Skeletal muscle satellite cell (primary cell): ENCODE data around the gene MPZL1.

Experiments used
- H3K27me3 ChIP-seq: 2 replicates; pipeline ENCODE4 v1.7.0; 2013; ENCODE audit warnings: low read length; ENCODE audit not compliant: control insufficient read depth, insufficient read depth
- H3K36me3 ChIP-seq: 2 replicates; pipeline ENCODE4 v1.7.0; 2013; ENCODE audit warnings: mild to moderate bottlenecking, control low read depth, low read length; ENCODE audit not compliant: insufficient read depth
- H3K4me1 ChIP-seq: 2 replicates; pipeline ENCODE4 v1.7.0; 2013; ENCODE audit warnings: low read length; ENCODE audit not compliant: control insufficient read depth, insufficient read depth
- H3K4me2 ChIP-seq: 2 replicates; pipeline ENCODE4 v1.7.0; 2013; ENCODE audit warnings: mild to moderate bottlenecking, low read length
- H3K4me3 ChIP-seq: 2 replicates; pipeline ENCODE4 v1.7.0; 2013; ENCODE audit warnings: low read length
- H3K9ac ChIP-seq: 2 replicates; pipeline ENCODE4 v1.7.0; 2013; ENCODE audit warnings: mild to moderate bottlenecking, low read depth, low read length, moderate library complexity
- H3K9me3 ChIP-seq: replicated peaks from 2 replicates; pipeline ENCODE4 v1.7.0; 2013; ENCODE audit warnings: mild to moderate bottlenecking, control low read depth, low read length

Gene MPZL1

GRCh38 chr1:167681451-167682098 lies 40.2 kb upstream of the MPZL1 start:
- no peak overlapping the region for H3K4me2 ChIP-seq

DNA sequence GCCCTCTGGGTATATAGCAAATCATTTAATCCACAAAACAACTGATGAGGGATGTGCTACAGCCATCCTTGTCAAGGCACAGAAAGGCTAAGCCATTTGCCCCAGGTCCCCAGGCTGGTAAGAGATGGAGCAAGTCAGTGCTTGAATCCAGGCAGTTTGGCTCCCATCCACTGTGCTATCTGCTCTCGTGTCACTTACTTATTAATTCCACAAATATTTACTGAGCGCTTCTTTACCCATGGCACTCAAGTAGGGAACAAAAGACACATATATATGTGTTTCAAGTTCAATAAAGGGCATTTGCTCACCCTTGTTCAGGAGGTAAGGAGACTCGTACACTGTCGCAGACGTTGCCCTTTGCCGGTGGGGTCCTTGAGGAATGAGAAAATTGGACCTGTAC lies 38.6 kb upstream of the MPZL1 start:
- Histone ChIP-seq H3K9me3 (no peaks in the 10 kb centered on the region), H3K4me2 (peak overlapping the region; percentile 55), H3K27me3 (no peaks in the 10 kb centered on the region), H3K9ac (no peak overlapping the region), H3K4me3 (no peak overlapping the region), H3K4me1 (peaks cover 19% of the 10 kb centered on the region), H3K36me3 (no peaks in the 10 kb centered on the region)

More at GRCh38 chr1:167681451-167682098, 40.2 kb upstream of the MPZL1 start:
- Histone ChIP-seq H3K27me3 (no peaks in the 10 kb centered on the region), H3K9ac (no peak overlapping the region), H3K9me3 (no peaks in the 10 kb centered on the region), H3K4me3 (no peak overlapping the region), H3K36me3 (no peaks in the 10 kb centered on the region), H3K4me1 (peaks cover 19% of the 10 kb centered on the region)

DNA sequence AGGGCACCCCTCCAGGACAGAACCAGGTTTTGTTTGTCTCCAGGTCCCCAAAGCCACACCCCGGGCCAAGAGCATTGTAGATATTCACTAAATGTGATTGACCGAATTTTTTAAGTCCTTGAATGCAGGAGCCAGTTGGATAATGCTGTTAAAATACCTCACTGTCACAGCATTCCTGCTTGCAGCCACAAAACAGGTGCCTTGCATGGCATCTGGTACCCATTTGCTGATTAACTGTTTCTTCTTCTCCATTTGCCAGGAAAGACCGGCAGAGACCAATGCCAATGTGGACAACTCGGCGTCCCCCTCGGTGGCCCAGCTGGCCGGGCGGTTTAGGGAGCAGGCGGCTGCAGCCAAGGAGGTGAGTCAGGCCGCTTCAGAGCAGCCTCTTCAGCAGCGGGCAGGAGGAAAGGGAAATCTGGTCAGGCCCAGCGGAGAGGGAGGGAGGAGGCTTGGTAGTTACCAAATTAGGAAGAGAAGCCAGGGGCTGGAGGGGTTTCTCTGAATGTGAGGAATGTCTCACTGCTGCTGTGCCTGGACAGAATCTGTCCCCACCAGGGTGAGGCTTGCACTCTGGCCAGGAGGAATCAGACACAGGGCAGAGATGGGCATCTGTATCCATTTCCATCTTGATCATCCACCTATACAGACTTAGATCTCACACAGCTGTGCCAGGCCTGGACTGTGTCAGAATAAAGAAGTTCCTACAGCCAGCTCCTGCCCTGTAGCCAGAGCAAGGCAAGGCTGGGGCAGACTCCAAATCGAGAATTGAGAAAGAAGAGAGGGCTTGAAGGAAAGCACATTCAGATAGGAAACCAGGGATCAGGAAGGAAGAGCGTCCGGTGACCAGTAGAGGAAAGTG lies 37.9 kb upstream of the MPZL1 start:
- Histone ChIP-seq H3K9ac (peak overlapping the region; percentile 17), H3K4me3 (no peak overlapping the region), H3K27me3 (no peaks in the 10 kb centered on the region), H3K4me2 (peak overlapping the region; percentile 55), H3K9me3 (no peaks in the 10 kb centered on the region), H3K4me1 (peaks cover 24% of the 10 kb centered on the region), H3K36me3 (no peaks in the 10 kb centered on the region)

GRCh38 chr1:167685844-167686243 lies 35.9 kb upstream of the MPZL1 start:
- no peaks in the 10 kb centered on the region for H3K36me3 ChIP-seq
- H3K27me3 ChIP-seq: no peaks in the 10 kb centered on the region
- H3K4me1 ChIP-seq: peaks cover 24% of the 10 kb centered on the region
- H3K9ac ChIP-seq: no peak overlapping the region
- H3K4me2 ChIP-seq: no peak overlapping the region
- H3K4me3 ChIP-seq: no peak overlapping the region
- no peaks in the 10 kb centered on the region for H3K9me3 ChIP-seq

DNA sequence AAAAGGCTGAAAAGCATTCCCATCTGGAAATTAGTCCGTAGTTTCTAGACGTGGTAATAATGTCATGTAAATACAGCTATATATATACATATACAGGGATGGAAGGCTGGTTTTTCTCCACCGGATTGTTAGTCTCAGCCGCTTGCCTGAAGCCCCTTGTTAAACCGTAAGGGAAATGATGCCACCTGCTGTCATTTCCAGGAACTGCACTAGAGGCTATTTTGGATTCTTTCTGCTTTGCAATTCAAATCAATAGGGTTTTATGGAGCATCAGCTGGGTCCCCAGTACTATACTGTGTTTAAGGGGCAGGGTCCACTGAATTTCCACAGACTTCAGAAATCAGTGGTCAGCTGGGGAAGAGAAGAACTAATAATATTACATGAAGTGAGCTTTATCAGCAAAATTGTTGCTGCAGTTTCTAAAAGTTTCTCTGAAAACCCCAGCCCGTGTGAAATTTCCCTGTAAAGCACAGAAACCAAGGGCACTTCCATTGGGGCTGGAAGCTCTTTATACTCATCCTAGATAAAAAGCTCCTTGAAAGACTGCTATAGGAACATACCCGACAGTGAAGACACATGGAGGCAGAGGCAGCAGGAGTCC lies 33.8 kb upstream of the MPZL1 start:
- H3K9ac ChIP-seq: no peak overlapping the region
- H3K4me1 ChIP-seq: peaks cover 19% of the 10 kb centered on the region
- H3K27me3 ChIP-seq: no peaks in the 10 kb centered on the region
- H3K36me3 ChIP-seq: no peaks in the 10 kb centered on the region
- H3K4me3 ChIP-seq: no peak overlapping the region
- no peaks in the 10 kb centered on the region for H3K9me3 ChIP-seq
- no peak overlapping the region for H3K4me2 ChIP-seq

DNA sequence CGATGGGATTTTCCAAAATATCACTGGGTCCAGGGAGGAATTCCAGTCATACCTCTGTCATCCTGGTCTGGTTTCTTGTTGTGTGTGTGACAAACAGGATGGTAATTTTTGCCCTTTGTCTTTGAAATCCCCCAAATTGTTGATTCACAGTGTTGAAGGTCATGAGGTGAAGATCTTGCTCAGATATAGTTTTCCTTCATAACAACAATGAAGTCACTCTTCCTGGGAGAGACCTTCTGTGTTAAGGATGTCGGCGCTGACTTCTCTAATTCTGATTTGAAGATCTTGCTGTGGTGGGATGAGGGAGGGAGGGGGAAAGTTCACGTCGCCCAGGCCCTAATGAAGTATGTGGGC lies 32.2 kb upstream of the MPZL1 start:
- H3K9ac ChIP-seq: no peak overlapping the region
- H3K4me2 ChIP-seq: no peak overlapping the region
- no peak overlapping the region for H3K4me3 ChIP-seq
- H3K4me1 ChIP-seq: peaks cover 5% of the 10 kb centered on the region
- no peaks in the 10 kb centered on the region for H3K27me3 ChIP-seq
- H3K9me3 ChIP-seq: no peaks in the 10 kb centered on the region
- H3K36me3 ChIP-seq: no peaks in the 10 kb centered on the region

- H3K27me3 ChIP-seq: no peaks in the 10 kb centered on the region
- H3K4me3 ChIP-seq: no peak overlapping the region
- H3K9me3 ChIP-seq: no peaks in the 10 kb centered on the region
- peaks cover 5% of the 10 kb centered on the region for H3K4me1 ChIP-seq
- no peak overlapping the region for H3K4me2 ChIP-seq
- H3K9ac ChIP-seq: no peak overlapping the region
- H3K36me3 ChIP-seq: no peaks in the 10 kb centered on the region
Observed at GRCh38 chr1:167690053-167690452, 31.7 kb upstream of the MPZL1 start.

GRCh38 chr1:167693425-167694045 lies 28.2 kb upstream of the MPZL1 start:
- Histone ChIP-seq H3K36me3 (no peaks in the 10 kb centered on the region), H3K9ac (no peak overlapping the region), H3K9me3 (no peaks in the 10 kb centered on the region), H3K4me3 (no peak overlapping the region), H3K27me3 (no peaks in the 10 kb centered on the region), H3K4me1 (peaks cover 3% of the 10 kb centered on the region), H3K4me2 (no peak overlapping the region)

GRCh38 chr1:167694691-167695090 lies 27.1 kb upstream of the MPZL1 start:
- H3K4me2 ChIP-seq: no peak overlapping the region
- no peaks in the 10 kb centered on the region for H3K4me1 ChIP-seq
- no peaks in the 10 kb centered on the region for H3K36me3 ChIP-seq

GRCh38 chr1:167695147-167695546 lies 26.6 kb upstream of the MPZL1 start:
- Histone ChIP-seq H3K27me3 (no peaks in the 10 kb centered on the region), H3K4me3 (no peak overlapping the region), H3K4me1 (no peaks in the 10 kb centered on the region), H3K9ac (no peak overlapping the region), H3K36me3 (no peaks in the 10 kb centered on the region), H3K4me2 (no peak overlapping the region), H3K9me3 (no peaks in the 10 kb centered on the region)

More at GRCh38 chr1:167694691-167695090, 27.1 kb upstream of the MPZL1 start:
- H3K9me3 ChIP-seq: no peaks in the 10 kb centered on the region
- H3K4me3 ChIP-seq: no peak overlapping the region
- H3K9ac ChIP-seq: no peak overlapping the region
- no peaks in the 10 kb centered on the region for H3K27me3 ChIP-seq

- Histone ChIP-seq H3K4me2 (no peak overlapping the region), H3K36me3 (no peaks in the 10 kb centered on the region)
Observed at GRCh38 chr1:167695756-167696561, 25.8 kb upstream of the MPZL1 start.

More at GRCh38 chr1:167695756-167696561, 25.8 kb upstream of the MPZL1 start:
- no peaks in the 10 kb centered on the region for H3K4me1 ChIP-seq
- no peaks in the 10 kb centered on the region for H3K27me3 ChIP-seq
- no peaks in the 10 kb centered on the region for H3K9me3 ChIP-seq
- H3K4me3 ChIP-seq: no peak overlapping the region
- no peak overlapping the region for H3K9ac ChIP-seq
